AG04449 (cell line): ENCODE measurements around the gene KIAA0586.
"Not testable (repeated sequence)": the region's sequence is repeated elsewhere in the genome, so short reads cannot be mapped to it uniquely, and the experiment has no call there.

Experiments used
- CTCF ChIA-PET: fragments of 350-600 bp; formaldehyde crosslinking; extraction: SDS; loops from one replicate; lab custom pipeline; 2021; ENCODE audit warnings: antibody characterized with exemption; lab: Yijun Ruan, JAX
- POLR2A ChIA-PET: fragments of 400-600, 350-600 bp; formaldehyde crosslinking; extraction: SDS; loops from one replicate; lab custom pipeline; 2020; ENCODE audit warnings: antibody characterized with exemption, inconsistent platforms; lab: Yijun Ruan, JAX
- DNase-seq: peaks from one replicate; pipeline ENCODE4 v3.0.0-alpha.2; 2010; ENCODE audit warnings: low read depth, low spot score
- H3K4me3 ChIP-seq: 2 replicates; pipeline ENCODE4 v1.5.1; 2011; ENCODE audit warnings: low read depth, mild to moderate bottlenecking, control low read depth, low read length
- TF ChIP-seq, protein P1 (sequence below): IDR thresholded peaks from one replicate; pipeline ENCODE4 v1.5.1; 2011; ENCODE audit warnings: mild to moderate bottlenecking, moderate library complexity, low read length, control low read depth, inconsistent platforms; ENCODE audit not compliant: insufficient read depth; ENCODE audit errors: missing control alignments

Gene KIAA0586

DNA sequence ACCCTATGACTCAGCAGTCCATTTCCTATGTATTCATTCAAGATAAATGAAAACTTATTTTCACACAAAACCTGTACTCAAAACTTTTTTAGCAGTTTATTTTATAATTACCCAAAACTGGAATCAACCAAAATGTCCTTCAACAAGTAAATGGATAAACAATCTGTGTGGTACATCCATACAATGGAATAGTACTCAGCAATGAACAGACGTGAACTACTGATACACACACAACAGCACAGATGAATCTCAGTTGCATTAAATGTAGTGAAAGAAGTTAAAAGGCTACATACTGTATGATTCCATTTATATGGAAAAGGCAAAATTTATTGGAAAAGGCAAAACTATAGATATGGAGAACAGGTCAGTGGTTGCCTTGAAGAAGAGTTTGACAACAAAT lies 90.1 kb downstream of the KIAA0586 start:
- CTCF ChIA-PET = interaction anchor here (2.3 kb wide), 1 partner anchor 16 kb away, joined by 11 read pairs; no protein-coding TSS in a partner anchor
- TF ChIP-seq, protein P1, sequence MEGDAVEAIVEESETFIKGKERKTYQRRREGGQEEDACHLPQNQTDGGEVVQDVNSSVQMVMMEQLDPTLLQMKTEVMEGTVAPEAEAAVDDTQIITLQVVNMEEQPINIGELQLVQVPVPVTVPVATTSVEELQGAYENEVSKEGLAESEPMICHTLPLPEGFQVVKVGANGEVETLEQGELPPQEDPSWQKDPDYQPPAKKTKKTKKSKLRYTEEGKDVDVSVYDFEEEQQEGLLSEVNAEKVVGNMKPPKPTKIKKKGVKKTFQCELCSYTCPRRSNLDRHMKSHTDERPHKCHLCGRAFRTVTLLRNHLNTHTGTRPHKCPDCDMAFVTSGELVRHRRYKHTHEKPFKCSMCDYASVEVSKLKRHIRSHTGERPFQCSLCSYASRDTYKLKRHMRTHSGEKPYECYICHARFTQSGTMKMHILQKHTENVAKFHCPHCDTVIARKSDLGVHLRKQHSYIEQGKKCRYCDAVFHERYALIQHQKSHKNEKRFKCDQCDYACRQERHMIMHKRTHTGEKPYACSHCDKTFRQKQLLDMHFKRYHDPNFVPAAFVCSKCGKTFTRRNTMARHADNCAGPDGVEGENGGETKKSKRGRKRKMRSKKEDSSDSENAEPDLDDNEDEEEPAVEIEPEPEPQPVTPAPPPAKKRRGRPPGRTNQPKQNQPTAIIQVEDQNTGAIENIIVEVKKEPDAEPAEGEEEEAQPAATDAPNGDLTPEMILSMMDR = no peak
- POLR2A ChIA-PET = no interaction called here
- no peak for DNase-seq
- H3K4me3 ChIP-seq = no peak overlapping the region

DNA sequence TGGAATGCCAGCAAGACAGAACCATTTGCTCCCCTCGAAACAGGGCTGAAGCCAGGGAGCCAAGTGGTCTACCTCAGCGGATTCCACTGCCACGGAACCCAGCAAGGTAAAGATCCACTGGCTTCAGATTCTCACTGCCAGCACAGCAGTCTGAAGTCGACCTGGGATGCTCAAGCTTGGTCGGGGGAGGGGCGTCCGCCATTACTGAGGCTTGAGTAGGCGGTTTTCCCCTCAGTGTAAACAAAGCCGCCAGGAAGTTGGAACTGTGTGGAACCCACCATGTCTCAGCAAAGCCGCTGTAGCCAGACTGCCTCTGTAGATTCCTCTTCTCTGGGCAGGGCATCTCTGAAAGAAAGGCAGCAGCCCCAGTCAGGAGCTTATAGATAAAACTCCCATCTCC lies 98.2 kb downstream of the KIAA0586 start:
- CTCF ChIA-PET, POLR2A ChIA-PET, DNase-seq, H3K4me3 ChIP-seq: not testable (repeated sequence)

- H3K4me3 ChIP-seq = no peak overlapping the region
- ChIA-PET POLR2A (interaction anchor here (1.2 kb wide), 1 partner anchor 103 kb away, joined by 3 read pairs; no protein-coding TSS in a partner anchor), CTCF (interaction anchor here (1.0 to 1.4 kb wide), 3 partner anchors 27 to 105 kb away, joined by 3 to 4 read pairs (median 3); no protein-coding TSS in a partner anchor)
- DNase-seq = no peak
- TF ChIP-seq, protein P1 = no peak
Measured at GRCh38 chr14:58533446-58533845, 105.9 kb downstream of the KIAA0586 start.

DNA sequence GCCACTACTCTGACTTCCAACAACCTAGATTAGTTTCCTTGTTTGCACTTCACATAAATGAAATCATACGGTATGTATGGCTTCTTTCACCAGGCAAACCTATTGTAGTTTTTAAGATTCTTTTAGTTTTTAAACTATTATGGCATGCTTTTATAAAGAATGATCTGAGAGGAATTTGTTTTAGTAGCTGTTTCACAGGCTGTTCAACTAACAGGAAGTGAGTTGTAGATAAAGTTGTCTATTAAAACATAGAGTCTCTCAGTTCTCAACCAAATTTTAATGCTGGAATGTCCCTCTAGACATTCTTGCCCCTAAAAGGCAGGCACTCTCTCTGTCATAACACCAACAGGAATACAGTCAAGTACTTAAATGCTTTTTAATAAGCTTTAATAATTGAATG lies 107.5 kb downstream of the KIAA0586 start:
- TF ChIP-seq, protein P1 = no peak
- ChIA-PET CTCF (interaction anchor here (1.0 kb wide), 1 partner anchor 18 kb away, joined by 4 read pairs; no protein-coding TSS in a partner anchor), POLR2A (no interaction called here)
- DNase-seq = peak; percentile 38
- no peak overlapping the region for H3K4me3 ChIP-seq

- H3K4me3 ChIP-seq = no peak overlapping the region
- ChIA-PET POLR2A (no interaction called here), CTCF (interaction anchor here (1.0 to 1.3 kb wide), 3 partner anchors 8 to 35 kb away, joined by 3 to 5 read pairs (median 4); no protein-coding TSS in a partner anchor)
- DNase-seq = no peak
- TF ChIP-seq, protein P1 = no peak
Measured at GRCh38 chr14:58537004-58537403, 109.5 kb downstream of the KIAA0586 start.

GRCh38 chr14:58540749-58541632 lies 113.5 kb downstream of the KIAA0586 start:
- CTCF ChIA-PET = interaction anchor here (1.5 kb wide), 1 partner anchor 97 kb away, joined by 3 read pairs; the partner anchor contains the start of gene DACT1
- no peak overlapping the region for H3K4me3 ChIP-seq
- POLR2A ChIA-PET = no interaction called here
- TF ChIP-seq, protein P1 = no peak
- DNase-seq = no peak
